AG04449 (cell line): ENCODE data around the gene KRT12.

Source experiments
- CTCF ChIA-PET: fragments of 350-600 bp; formaldehyde crosslinking; extraction: SDS; loops from one replicate; lab custom pipeline; 2021; ENCODE audit warnings: antibody characterized with exemption; lab: Yijun Ruan, JAX
- POLR2A ChIA-PET: fragments of 400-600, 350-600 bp; formaldehyde crosslinking; extraction: SDS; loops from one replicate; lab custom pipeline; 2020; ENCODE audit warnings: antibody characterized with exemption, inconsistent platforms; lab: Yijun Ruan, JAX
- DNase-seq: peaks from one replicate; pipeline ENCODE4 v3.0.0-alpha.2; 2010; ENCODE audit warnings: low read depth, low spot score
- H3K4me3 ChIP-seq: 2 replicates; pipeline ENCODE4 v1.5.1; 2011; ENCODE audit warnings: low read depth, mild to moderate bottlenecking, control low read depth, low read length
- CTCF ChIP-seq: IDR thresholded peaks from one replicate; pipeline ENCODE4 v1.5.1; 2011; ENCODE audit warnings: mild to moderate bottlenecking, moderate library complexity, low read length, control low read depth, inconsistent platforms; ENCODE audit not compliant: insufficient read depth; ENCODE audit errors: missing control alignments

The KRT12 gene

GRCh38 chr17:40844671-40845107 is 22.3 kb downstream of the KRT12 start:
- H3K4me3 ChIP-seq: no peak overlapping the region
- no peak for TF ChIP-seq CTCF
- CTCF ChIA-PET: interaction anchor here (1.0 to 3.7 kb wide), 5 partner anchors 12 to 821 kb away, joined by 3 to 14 read pairs (median 5); no protein-coding TSS in a partner anchor
- POLR2A ChIA-PET: no interaction called here
- no peak for DNase-seq

DNA sequence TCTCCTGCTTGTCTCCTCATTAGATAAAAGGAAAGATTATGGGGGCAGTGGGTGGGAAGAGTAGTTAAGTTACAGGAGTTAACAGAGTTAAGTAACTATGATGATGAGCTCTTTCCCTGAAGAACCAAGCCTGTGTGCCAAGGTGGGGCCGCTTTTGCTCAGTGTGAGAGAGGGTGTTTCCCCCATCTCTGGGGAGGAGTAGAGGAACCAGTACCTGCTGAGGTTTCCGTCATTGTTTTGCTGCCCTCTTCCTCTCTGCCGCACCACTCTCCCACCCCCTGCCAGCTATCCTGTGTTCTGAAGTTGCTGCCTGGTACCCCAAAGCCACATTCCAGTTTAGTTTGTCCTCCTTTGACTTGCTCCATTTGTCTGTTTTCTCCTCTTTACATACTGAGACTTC is 23.8 kb downstream of the KRT12 start:
- DNase-seq: no peak
- H3K4me3 ChIP-seq: no peak overlapping the region
- no peak for TF ChIP-seq CTCF
- POLR2A ChIA-PET: no interaction called here
- CTCF ChIA-PET: interaction anchor here (0.6 to 3.7 kb wide), 5 partner anchors 11 to 706 kb away, joined by 3 to 14 read pairs (median 4); no protein-coding TSS in a partner anchor

GRCh38 chr17:40841246-40841645 is 25.8 kb downstream of the KRT12 start:
- POLR2A ChIA-PET: no interaction called here
- TF ChIP-seq CTCF: no peak
- DNase-seq: no peak
- H3K4me3 ChIP-seq: no peak overlapping the region
- CTCF ChIA-PET: no interaction called here

GRCh38 chr17:40839194-40839593 is 27.8 kb downstream of the KRT12 start:
- ChIA-PET CTCF (interaction anchor here (0.6 to 1.6 kb wide), 7 partner anchors 10 to 809 kb away, joined by 3 to 4 read pairs (median 3); no protein-coding TSS in a partner anchor), POLR2A (no interaction called here)
- no peak for TF ChIP-seq CTCF
- DNase-seq: no peak
- H3K4me3 ChIP-seq: no peak overlapping the region

DNA sequence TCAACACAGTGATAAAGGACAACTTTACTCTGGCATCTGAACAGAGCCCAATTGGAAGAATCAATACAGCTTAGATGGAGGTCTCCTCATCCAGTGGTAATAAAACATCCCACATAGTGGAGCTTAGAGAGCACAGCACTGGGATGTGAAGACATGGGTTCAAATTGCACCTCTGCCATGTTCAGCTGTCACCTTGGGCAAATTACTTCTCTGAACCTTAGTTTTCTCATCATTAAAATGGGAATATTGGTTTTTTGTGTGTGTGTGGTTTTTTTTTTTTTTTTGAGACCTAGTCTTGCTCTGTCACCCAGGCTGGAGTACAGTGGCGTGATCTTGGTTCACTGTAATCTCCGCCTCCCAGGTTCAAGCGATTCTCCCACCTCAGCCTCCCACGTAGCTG is 31.0 kb downstream of the KRT12 start:
- ChIA-PET POLR2A (no interaction called here), CTCF (interaction anchor here (1.8 kb wide), 1 partner anchor 493 kb away, joined by 4 read pairs; no protein-coding TSS in a partner anchor)
- DNase-seq: no peak
- H3K4me3 ChIP-seq: no peak overlapping the region
- no peak for TF ChIP-seq CTCF

GRCh38 chr17:40833882-40834281 is 33.1 kb downstream of the KRT12 start:
- DNase-seq: no peak
- POLR2A ChIA-PET: no interaction called here
- TF ChIP-seq CTCF: no peak
- no peak overlapping the region for H3K4me3 ChIP-seq
- CTCF ChIA-PET: interaction anchor here (1.4 to 2.5 kb wide), 3 partner anchors 14 to 715 kb away, joined by 3 to 9 read pairs (median 6); no protein-coding TSS in a partner anchor
